Upper lobe of right lung (tissue), 1 donor: Measurements from ENCODE around the gene FKBP1C. TPM values are rescaled to one million over a fixed set of nuclear protein-coding genes. Genes with fewer than 3 reads are reported as not detected.

Experiments used
- ATAC-seq: fragments of 200-7000 bp; cut with Tn5 transposase; one replicate; pipeline ENCODE4 v1.9.1; 2020; ENCODE audit warnings: mild to moderate bottlenecking, moderate library complexity
- DNase-seq: peaks from one replicate; pipeline ENCODE4 v3.0.0-alpha.2; 2020
- H3K27ac ChIP-seq: fragments of 200-600 bp; one replicate; pipeline ENCODE4 v1.8.0; 2022
- H3K27me3 ChIP-seq: fragments of 200-600 bp; one replicate; pipeline ENCODE4 v1.8.0; 2022; ENCODE audit warnings: mild to moderate bottlenecking
- H3K36me3 ChIP-seq: fragments of 200-600 bp; one replicate; pipeline ENCODE4 v1.8.0; 2022
- H3K4me1 ChIP-seq: fragments of 200-600 bp; one replicate; pipeline ENCODE4 v1.8.0; 2022
- H3K4me3 ChIP-seq: fragments of 200-600 bp; one replicate; pipeline ENCODE4 v1.8.0; 2022; ENCODE audit warnings: mild to moderate bottlenecking
- H3K9me3 ChIP-seq: fragments of 200-600 bp; one replicate; pipeline ENCODE4 v1.8.0; 2022
- CTCF ChIP-seq: fragments of 200-600 bp; IDR thresholded peaks from one replicate; pipeline ENCODE4 v1.8.0; 2022; ENCODE audit warnings: antibody characterized with exemption
- intact Hi-C: fragments of 100-400 bp; cut with DNase I; formaldehyde crosslinking; loops from one replicate; pipeline ENCODE4 v1.11.0; 2022
- total RNA-seq: library from RNA; stranded (reverse); fragmentation: NEBNext Ultra II Directional; extraction: Animal tissue kit (Norgen Biotek cat#: 25700); gene quantifications from one replicate; pipeline ENCODE4 v1.2.1, GENCODE V29; 2021
- donor health status: DM: no; HTN: yes; CAD: no; lungs with severe emphysema.

Gene FKBP1C
- total RNA-seq, 1 donor from 2014 or later = 0.52 TPM

DNA sequence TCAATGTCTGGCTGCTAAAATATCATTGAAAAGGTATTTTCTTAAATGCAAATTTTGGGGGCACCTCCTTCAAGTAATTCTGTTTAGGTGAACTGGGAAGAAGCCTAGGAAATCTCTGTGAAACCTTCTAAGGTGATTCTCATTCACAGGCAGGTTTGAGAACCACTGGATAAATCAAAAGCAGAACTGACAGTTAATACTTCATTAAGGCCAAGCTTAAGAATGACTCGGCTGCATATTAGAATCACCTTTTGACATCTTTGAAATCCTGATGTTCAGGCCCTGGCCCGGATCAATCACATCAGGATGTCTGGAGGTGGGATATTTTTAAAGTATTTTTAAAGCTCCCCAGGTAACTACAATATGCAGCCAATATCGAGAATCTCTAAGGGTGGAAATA is 50.6 kb downstream of the FKBP1C start:
- no peaks in the 10 kb centered on the region for H3K36me3 ChIP-seq
- no peak overlapping the region for H3K4me3 ChIP-seq
- intact Hi-C loops = no loop called here
- DNase-seq (no peak), ATAC-seq (no peak)
- no peak for TF ChIP-seq CTCF
- H3K27ac ChIP-seq = no peak overlapping the region
- H3K9me3 ChIP-seq = no peaks in the 10 kb centered on the region
- no peaks in the 10 kb centered on the region for H3K4me1 ChIP-seq
- H3K27me3 ChIP-seq = no peaks in the 10 kb centered on the region

Other genes with a start within 250 kb of the FKBP1C start
- gene LGSN, start 108.5 kb downstream of the FKBP1C start, total RNA-seq = 0.38 TPM